GM18858 (cell line): ENCODE measurements around the gene RAPSN.

Experiments
- ATAC-seq: cut with Tn5 transposase; IDR thresholded peaks from one replicate; pipeline ENCODE4 v1.9.1; 2021; ENCODE audit not compliant: unreplicated experiment

The RAPSN gene

GRCh38 chr11:47448566-47449427 is at the start of gene RAPSN:
TSS of gene RAPSN (minus strand) at chr11:47449136. CDS start at chr11:47448964, 172 bp downstream.
- no peak for ATAC-seq

GRCh38 chr11:47498149-47498548 is 49.2 kb upstream of the RAPSN start:
- no peak for ATAC-seq

- no peak for ATAC-seq
These were observed 47.9 kb upstream of the RAPSN start for GRCh38 chr11:47496808-47497207.

- no peak for ATAC-seq
These were observed 46.9 kb upstream of the RAPSN start for GRCh38 chr11:47495856-47496217.

GRCh38 chr11:47495011-47495855 is 46.3 kb upstream of the RAPSN start:
- ATAC-seq, result no peak

- no peak for ATAC-seq
These were observed 40.4 kb upstream of the RAPSN start for GRCh38 chr11:47489395-47489755.

GRCh38 chr11:47488674-47489394 is 39.9 kb upstream of the RAPSN start:
- no peak for ATAC-seq

- ATAC-seq, result no peak
These were observed 39.2 kb upstream of the RAPSN start for GRCh38 chr11:47488111-47488510.

- ATAC-seq, result no peak
These were observed 38.5 kb upstream of the RAPSN start for GRCh38 chr11:47487421-47487820.

GRCh38 chr11:47485107-47485506 is 36.2 kb upstream of the RAPSN start:
- no peak for ATAC-seq

GRCh38 chr11:47483457-47483856 is 34.5 kb upstream of the RAPSN start:
- ATAC-seq, result no peak

GRCh38 chr11:47480762-47481161 is 31.8 kb upstream of the RAPSN start:
- no peak for ATAC-seq

- ATAC-seq, result no peak
These were observed 29.9 kb upstream of the RAPSN start for GRCh38 chr11:47478651-47479329.

- no peak for ATAC-seq
These were observed 28.8 kb upstream of the RAPSN start for GRCh38 chr11:47477753-47478152.

- ATAC-seq, result no peak
These were observed 28.4 kb upstream of the RAPSN start for GRCh38 chr11:47477323-47477722.

- ATAC-seq, result no peak
These were observed 21.7 kb upstream of the RAPSN start for GRCh38 chr11:47470671-47471070.

- ATAC-seq, result no peak
These were observed 20.6 kb upstream of the RAPSN start for GRCh38 chr11:47469361-47470179.

GRCh38 chr11:47468598-47469214 is 19.8 kb upstream of the RAPSN start:
- no peak for ATAC-seq

- no peak for ATAC-seq
These were observed 18.4 kb upstream of the RAPSN start for GRCh38 chr11:47467357-47467756.
